Psoas muscle (tissue), 8 donors: ENCODE measurements around the gene MECR. TPM values are rescaled to one million over a fixed set of nuclear protein-coding genes. Genes with fewer than 3 reads are reported as not detected.
"Not testable (repeated sequence)": the region's sequence is repeated elsewhere in the genome, so short reads cannot be mapped to it uniquely, and the experiment has no call there.

ENCODE experiments used
- ATAC-seq, 4 donors: fragments of 200-7000 bp; cut with Tn5 transposase; one replicate each; pipeline ENCODE4 v1.9.1; 2020; ENCODE audit warnings: moderate library complexity in 3 of 4, mild to moderate bottlenecking in 2 of 4
- DNase-seq, 2 donors: peaks; one replicate each; pipeline ENCODE4 v3.0.0-alpha.2; 2020
- H3K27ac ChIP-seq: fragments of 200-600 bp; one replicate; pipeline ENCODE4 v1.8.0; 2022
- H3K27me3 ChIP-seq, 3 donors: fragments of 200-600 bp in 1 of 3; one replicate each; pipeline versions ENCODE4 v1.6.1 to v1.8.0; 2013 to 2022; ENCODE audit warnings: low read length in 2 of 3, mild to moderate bottlenecking in 2 of 3, moderate library complexity in 1 of 3; ENCODE audit not compliant: insufficient read depth in 3 of 3
- H3K36me3 ChIP-seq, 2 donors: fragments of 200-600 bp in 1 of 2; one replicate each; pipeline versions ENCODE4 v1.6.1 to v1.8.0; 2013 to 2022; ENCODE audit warnings: low read depth in 1 of 2, mild to moderate bottlenecking in 1 of 2, moderate library complexity in 1 of 2; ENCODE audit not compliant: insufficient read depth in 1 of 2
- H3K4me1 ChIP-seq: fragments of 200-600 bp; one replicate; pipeline ENCODE4 v1.8.0; 2022
- H3K4me3 ChIP-seq: fragments of 200-600 bp; one replicate; pipeline ENCODE4 v1.8.0; 2022; ENCODE audit warnings: mild to moderate bottlenecking
- H3K9me3 ChIP-seq: fragments of 200-600 bp; one replicate; pipeline ENCODE4 v1.8.0; 2022
- WGBS, 3 donors: extraction: QIAGEN DNeasy Blood & Tissue Kit; methylation state at CpG; one replicate each; pipeline versions ENCODE4 v1.1.6 to v1.1.7; 2013; 5-methylcytosine and 5-hydroxymethylcytosine counted together
- intact Hi-C, 2 donors: fragments of 100-400 bp; cut with DNase I; formaldehyde crosslinking; loops; one replicate each; pipeline versions ENCODE4 v1.11.0 to v1.14.2; 2022
- polyA plus RNA-seq, 3 donors: library from polyadenylated mRNA; stranded (reverse); fragments of 200-250 nt; gene quantifications; one replicate each; pipeline ENCODE4 v1.2.3, GENCODE V29; 2013
- total RNA-seq, 4 donors: library from RNA; stranded (reverse); fragmentation: NEBNext Ultra II Directional in 2 of 4; extraction: Animal tissue kit (Norgen Biotek cat#: 25700) in 2 of 4; gene quantifications; one replicate each; pipeline versions ENCODE4 v1.2.1 to v1.2.4, GENCODE V29; 2021 to 2023
- TF ChIP-seq, protein P1 (sequence below): fragments of 200-600 bp; IDR thresholded peaks from one replicate; pipeline ENCODE4 v1.8.0; 2022; ENCODE audit warnings: antibody characterized with exemption
- donor health status: healthy with polysubstance abuse.
- donor health status: DM: no; HTN: no; CAD: no; lungs with moderate emphysema.
- donor health status: Bipolar disorder and iron deficiency.
- donor health status: healthy.
- donor health status: DM: yes; HTN: yes; CAD: no.
- donor health status: DM: no; HTN: no; CAD: no.
- donor health status: DM: no; HTN: no; CAD: no.
- donor health status: DM: yes; HTN: yes; CAD: no.

The MECR gene
- total and polyA plus RNA-seq, 7 donors, result 22.7 to 42.6 (median 36.8) TPM

DNA sequence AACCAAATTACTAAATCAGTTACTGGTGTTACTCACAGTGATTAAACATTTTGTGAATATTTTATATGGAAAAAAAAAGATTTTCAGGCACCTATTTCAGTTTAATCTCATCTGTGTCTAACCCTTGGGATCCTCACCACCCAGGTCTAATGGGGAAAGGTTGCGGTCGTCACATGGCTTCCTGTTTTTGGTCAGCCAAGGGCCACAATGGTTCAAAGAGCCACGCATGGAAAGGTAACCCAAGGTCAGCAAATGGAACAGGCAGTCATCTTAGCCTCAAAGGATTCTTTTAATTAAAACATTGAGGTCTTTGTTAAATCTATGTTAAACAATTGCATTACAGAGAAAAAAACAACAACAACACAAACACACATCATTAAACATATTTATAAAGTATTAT is 71.0 kb downstream of the MECR start:
- intact Hi-C loops, result no loop called here
- H3K36me3 ChIP-seq, result peaks cover 10 to 84% of the 10 kb centered on the region in 2 donors

DNA sequence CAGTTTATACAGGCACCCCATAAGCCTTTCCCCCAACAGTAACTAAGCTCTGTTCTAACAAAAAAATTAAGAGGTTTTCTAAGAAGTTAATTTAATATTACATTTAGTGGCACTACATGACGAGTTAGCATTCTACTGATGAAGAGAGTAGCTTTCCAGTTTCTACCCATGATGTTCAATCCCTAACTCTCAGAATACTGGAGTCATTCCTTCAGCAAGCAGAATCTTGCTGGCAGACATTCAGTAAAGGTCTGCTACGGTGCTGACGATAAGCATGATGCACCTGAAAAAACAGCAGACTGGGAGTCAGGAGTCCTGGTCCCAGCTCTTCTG is 73.5 kb downstream of the MECR start:
- peaks cover 12 to 95% of the 10 kb centered on the region in 2 donors for H3K36me3 ChIP-seq
- DNase-seq (no peak), ATAC-seq (no peak)
- no peak overlapping the region for H3K4me3 ChIP-seq
- no peaks in the 10 kb centered on the region for H3K9me3 ChIP-seq
- TF ChIP-seq, protein P1, sequence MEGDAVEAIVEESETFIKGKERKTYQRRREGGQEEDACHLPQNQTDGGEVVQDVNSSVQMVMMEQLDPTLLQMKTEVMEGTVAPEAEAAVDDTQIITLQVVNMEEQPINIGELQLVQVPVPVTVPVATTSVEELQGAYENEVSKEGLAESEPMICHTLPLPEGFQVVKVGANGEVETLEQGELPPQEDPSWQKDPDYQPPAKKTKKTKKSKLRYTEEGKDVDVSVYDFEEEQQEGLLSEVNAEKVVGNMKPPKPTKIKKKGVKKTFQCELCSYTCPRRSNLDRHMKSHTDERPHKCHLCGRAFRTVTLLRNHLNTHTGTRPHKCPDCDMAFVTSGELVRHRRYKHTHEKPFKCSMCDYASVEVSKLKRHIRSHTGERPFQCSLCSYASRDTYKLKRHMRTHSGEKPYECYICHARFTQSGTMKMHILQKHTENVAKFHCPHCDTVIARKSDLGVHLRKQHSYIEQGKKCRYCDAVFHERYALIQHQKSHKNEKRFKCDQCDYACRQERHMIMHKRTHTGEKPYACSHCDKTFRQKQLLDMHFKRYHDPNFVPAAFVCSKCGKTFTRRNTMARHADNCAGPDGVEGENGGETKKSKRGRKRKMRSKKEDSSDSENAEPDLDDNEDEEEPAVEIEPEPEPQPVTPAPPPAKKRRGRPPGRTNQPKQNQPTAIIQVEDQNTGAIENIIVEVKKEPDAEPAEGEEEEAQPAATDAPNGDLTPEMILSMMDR, result no peak
- H3K27ac ChIP-seq, result peak overlapping the region; percentile 15
- intact Hi-C loops, result no loop called here
- 73 to 78% (median 77%) methylated on average over 3 of the region's 3 CpGs for WGBS, 3 donors
- no peaks in the 10 kb centered on the region for H3K27me3 ChIP-seq
- peaks cover 19% of the 10 kb centered on the region for H3K4me1 ChIP-seq

More for the DNA sequence above, 71.0 kb downstream of the MECR start:
- WGBS, 3 donors, result 58 to 70% (median 63%) methylated on average over 3 of the region's 3 CpGs
- Histone ChIP-seq H3K27me3 (no peaks in the 10 kb centered on the region), H3K4me3 (no peak overlapping the region), H3K9me3 (no peaks in the 10 kb centered on the region), H3K4me1 (peaks cover 43% of the 10 kb centered on the region), H3K27ac (no peak overlapping the region)
- TF ChIP-seq, protein P1, result no peak
- DNase-seq (no peak), ATAC-seq (no peak)

DNA sequence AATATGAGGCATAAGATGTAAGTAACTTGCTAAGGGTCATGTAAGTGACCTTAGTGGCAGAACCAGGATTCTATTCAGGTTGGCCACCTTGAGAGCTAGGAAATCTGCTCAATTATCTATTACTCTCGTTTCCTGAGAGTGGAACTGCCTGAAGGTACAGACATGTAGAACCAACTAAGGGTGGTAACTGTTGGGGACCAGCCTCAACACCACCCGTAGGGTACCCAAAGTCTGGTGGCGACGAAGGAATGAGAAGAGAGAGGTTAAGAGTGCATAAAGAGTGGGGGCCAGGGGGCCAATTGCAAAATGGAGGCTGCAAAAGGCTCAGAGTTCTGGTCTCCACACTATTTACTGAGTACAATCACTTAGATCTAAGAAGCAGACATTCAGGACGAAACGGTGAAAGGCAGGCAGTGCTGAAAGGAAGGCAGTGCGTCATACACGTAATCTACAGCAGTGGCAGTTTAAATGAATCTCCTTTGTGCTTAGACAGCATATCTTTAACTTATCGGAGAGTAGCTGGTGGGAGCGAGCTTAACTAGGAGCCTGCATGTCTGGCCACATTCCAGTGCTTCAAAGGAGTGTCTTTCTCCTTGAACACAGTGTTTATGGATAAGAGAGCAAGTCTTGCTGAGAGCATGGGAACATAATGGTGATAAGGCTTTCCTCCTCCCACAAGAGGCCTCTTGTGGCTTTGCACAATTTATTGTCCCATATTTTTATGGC is 74.0 kb downstream of the MECR start:
- Histone ChIP-seq H3K27ac (peak overlapping the region; percentile 15), H3K4me3 (no peak overlapping the region), H3K9me3 (no peaks in the 10 kb centered on the region), H3K27me3 (no peaks in the 10 kb centered on the region), H3K4me1 (peaks cover 13% of the 10 kb centered on the region), H3K36me3 (peaks cover 12 to 97% of the 10 kb centered on the region in 2 donors)
- DNase-seq (no peak), ATAC-seq (no peak)
- intact Hi-C loops, result no loop called here
- WGBS, 3 donors, result 56 to 63% (median 58%) methylated on average over 10 of the region's 10 CpGs
- TF ChIP-seq, protein P1, result no peak

DNA sequence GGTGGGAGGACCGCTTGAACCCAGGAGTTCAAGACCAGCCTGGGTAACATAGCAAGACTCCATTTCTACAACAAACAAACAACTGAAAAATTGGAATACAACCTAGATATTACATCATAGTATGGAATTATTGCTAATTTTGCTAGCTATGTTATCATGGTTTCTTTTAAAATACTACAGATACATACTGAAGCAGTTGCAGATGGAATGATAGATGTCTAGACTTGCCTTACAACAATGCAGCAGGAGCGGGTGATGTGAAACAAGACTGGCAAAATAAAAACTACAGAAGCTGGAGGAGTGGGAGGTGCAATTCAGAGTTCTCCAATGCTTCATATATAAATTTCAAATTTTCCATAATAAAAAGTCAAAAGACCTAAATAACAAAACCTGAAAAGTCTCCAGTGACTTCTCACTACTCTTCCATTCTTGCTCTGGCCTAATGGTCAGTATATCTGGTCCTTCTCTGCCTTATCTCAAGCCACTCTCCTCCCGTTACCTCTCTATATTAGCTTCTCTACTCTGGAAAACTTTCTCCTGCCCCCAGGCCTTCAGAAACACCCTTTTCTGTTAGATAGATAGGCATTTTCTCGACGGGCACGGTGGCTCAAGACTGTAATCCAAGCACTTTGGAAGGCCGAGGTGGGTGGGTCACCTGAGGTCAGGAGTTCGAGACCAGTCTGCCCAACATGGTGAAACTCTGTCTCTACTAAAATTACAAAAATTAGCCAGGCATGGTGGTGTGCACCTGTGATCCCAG is 78.5 kb downstream of the MECR start:
- peaks cover 4 to 100% of the 10 kb centered on the region in 2 donors for H3K36me3 ChIP-seq
- intact Hi-C loops, result no loop called here
- no peaks in the 10 kb centered on the region for H3K9me3 ChIP-seq
- peaks cover 9% of the 10 kb centered on the region for H3K4me1 ChIP-seq
- no peak for DNase-seq
- H3K4me3 ChIP-seq, result no peak overlapping the region
- H3K27me3 ChIP-seq, result no peaks in the 10 kb centered on the region
- TF ChIP-seq, protein P1, result no peak
- 66 to 83% (median 74%) methylated on average over 8 of the region's 8 CpGs for WGBS, 3 donors
- no peak for ATAC-seq
- no peak overlapping the region for H3K27ac ChIP-seq

DNA sequence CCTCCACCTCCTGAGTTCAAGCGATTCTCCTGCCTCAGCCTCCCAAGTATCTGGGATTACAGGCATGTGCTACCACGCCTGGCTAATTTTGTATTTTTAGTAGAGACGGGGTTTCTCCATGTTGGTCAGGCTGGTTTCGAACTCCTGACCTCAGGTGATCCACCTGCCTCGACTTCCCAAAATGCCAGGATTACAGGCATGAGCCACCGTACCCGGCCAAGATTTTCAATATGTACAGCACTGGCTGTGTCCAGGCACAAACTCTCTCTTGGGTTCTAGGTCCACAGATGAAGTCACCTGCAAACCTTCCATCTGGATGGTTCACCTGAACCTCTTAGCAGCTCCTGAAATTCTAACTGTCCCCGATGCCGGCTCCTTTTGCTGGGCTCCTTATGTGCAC is 80.4 kb downstream of the MECR start:
- peaks cover 2 to 97% of the 10 kb centered on the region in 2 donors for H3K36me3 ChIP-seq
- WGBS, 3 donors, result 97 to 98% (median 97%) methylated on average over 9 of the region's 9 CpGs
- ATAC-seq, H3K27ac ChIP-seq, H3K27me3 ChIP-seq, H3K4me3 ChIP-seq, intact Hi-C loops, H3K9me3 ChIP-seq, H3K4me1 ChIP-seq, DNase-seq: not testable (repeated sequence)
